ENCODE measurements around the gene VWA5A. TPM values are rescaled to one million over a fixed set of nuclear protein-coding genes. Genes with fewer than 3 reads are reported as not detected.

VWA5A gene
- total RNA-seq, 4 donors from 2014 or later: 17.0 to 22.5 (median 19.9) TPM

DNA sequence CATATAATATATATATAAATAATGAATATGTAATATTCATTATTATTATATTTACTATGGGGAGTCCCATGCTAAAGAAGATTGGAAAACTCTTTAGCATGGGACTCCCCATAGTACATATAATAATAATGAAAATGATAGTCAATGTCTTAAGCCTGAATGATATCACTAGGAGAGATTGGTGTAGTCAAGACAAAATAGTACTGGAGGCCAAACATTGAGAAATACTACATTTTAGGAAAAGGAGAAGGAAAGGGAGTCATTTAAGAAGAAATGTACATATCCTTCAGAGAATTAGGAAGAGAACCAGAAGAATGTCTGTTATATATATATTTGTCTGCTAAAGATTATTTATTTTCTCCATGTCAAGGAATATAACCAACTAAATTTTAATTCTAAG lies 5.0 kb upstream of the VWA5A start:
- H3K4me3 ChIP-seq: no peak overlapping the region
- TF ChIP-seq, protein P1, sequence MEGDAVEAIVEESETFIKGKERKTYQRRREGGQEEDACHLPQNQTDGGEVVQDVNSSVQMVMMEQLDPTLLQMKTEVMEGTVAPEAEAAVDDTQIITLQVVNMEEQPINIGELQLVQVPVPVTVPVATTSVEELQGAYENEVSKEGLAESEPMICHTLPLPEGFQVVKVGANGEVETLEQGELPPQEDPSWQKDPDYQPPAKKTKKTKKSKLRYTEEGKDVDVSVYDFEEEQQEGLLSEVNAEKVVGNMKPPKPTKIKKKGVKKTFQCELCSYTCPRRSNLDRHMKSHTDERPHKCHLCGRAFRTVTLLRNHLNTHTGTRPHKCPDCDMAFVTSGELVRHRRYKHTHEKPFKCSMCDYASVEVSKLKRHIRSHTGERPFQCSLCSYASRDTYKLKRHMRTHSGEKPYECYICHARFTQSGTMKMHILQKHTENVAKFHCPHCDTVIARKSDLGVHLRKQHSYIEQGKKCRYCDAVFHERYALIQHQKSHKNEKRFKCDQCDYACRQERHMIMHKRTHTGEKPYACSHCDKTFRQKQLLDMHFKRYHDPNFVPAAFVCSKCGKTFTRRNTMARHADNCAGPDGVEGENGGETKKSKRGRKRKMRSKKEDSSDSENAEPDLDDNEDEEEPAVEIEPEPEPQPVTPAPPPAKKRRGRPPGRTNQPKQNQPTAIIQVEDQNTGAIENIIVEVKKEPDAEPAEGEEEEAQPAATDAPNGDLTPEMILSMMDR (IDR thresholded peaks at IDR 0.05): no peak
- TF ChIP-seq POLR2A (IDR thresholded peaks at IDR 0.05): no peak
- no peak overlapping the region for H3K27ac ChIP-seq
- peaks cover 0 to 13% (median 0%) of the 10 kb centered on the region in 4 donors for H3K4me1 ChIP-seq
- H3K27me3 ChIP-seq: no peaks in the 10 kb centered on the region
- H3K9me3 ChIP-seq: no peaks in the 10 kb centered on the region
- no peak for DNase-seq (ENCODE audit: low spot score in 2 of 2)
- no peaks in the 10 kb centered on the region for H3K36me3 ChIP-seq

DNA sequence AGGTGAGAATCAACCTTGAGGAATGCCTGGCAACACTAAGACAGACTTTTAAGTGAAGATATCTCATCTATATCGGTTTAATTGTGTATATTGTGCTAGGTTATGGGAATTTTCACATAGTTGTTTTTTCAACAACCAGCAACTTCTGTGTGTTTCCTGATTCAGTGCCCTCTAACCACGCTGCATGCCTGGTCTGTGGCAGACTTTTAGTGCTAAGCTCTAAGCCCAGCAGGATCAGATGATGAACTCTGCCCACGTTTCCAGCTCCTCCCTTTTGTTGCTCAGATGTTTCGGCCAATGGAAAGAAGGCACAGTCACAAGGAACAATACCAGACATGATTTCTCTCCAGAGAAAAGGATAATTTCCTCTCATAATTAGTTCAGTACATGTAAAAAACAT lies 1.4 kb upstream of the VWA5A start:
- Histone ChIP-seq H3K4me1 (peaks cover 0 to 31% (median 2%) of the 10 kb centered on the region in 4 donors), H3K27me3 (no peaks in the 10 kb centered on the region), H3K27ac (no peak overlapping the region), H3K9me3 (no peaks in the 10 kb centered on the region), H3K4me3 (no peak overlapping the region), H3K36me3 (peaks cover 0 to 15% (median 0%) of the 10 kb centered on the region in 3 donors)
- 43 to 52% methylated on average over 4 of the region's 4 CpGs for WGBS, 2 donors
- DNase-seq (ENCODE audit: low spot score in 2 of 2): no peak
- TF ChIP-seq, protein P1 (IDR thresholded peaks at IDR 0.05): no peak
- no peak for TF ChIP-seq EP300 (IDR thresholded peaks at IDR 0.05)
- TF ChIP-seq POLR2A (IDR thresholded peaks at IDR 0.05): no peak

DNA sequence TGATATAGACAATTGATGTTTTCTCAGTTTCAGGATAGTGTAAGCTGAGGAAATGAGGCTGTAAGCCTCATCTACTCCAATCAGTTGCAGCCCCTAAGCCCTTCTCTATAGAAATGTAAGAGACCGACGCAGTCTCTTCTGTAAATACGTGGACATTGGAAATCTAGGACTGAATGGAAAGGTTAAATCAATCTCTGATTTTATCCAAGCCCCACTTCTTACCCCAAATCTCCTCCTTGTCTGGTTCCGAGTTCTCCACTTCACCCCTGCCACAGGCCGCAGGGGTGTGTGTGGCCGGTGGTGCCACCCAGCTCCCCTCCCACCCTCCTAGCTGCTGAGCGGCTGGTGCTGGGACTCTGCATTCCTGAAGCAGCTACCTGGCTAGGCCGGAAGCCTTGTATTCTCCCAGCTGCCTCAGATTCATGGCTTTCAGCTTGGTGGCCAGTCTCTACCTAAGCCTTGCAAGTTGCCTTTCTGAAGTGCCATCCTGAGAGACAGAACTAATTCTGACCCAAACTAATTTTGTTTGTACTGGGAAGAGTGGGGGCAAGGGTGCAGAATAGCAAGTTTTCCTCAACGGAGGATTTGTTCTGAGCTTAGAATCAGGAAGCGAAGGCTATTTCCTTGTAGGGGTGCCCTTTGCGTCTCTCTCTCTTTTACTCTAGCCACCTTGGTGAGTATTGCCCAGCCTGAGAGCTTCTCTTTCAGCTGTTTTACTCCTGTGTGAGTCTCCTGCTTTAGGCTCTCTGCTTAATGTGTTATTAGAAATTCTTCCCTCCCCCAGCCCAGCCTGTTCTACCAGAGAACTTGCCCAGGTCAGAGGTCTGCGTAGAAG lies 749 bp downstream of the VWA5A start:
- H3K27ac ChIP-seq: peak overlapping the region in 3 of 4 donors; percentile 69 to 70 (median 70)
- DNase-seq (ENCODE audit: low spot score in 2 of 2): no peak
- peaks cover 0 to 36% (median 0%) of the 10 kb centered on the region in 3 donors for H3K36me3 ChIP-seq
- H3K27me3 ChIP-seq: no peaks in the 10 kb centered on the region
- 30 to 32% methylated on average over 12 of the region's 12 CpGs for WGBS, 2 donors
- TF ChIP-seq, protein P1 (IDR thresholded peaks at IDR 0.05): no peak
- TF ChIP-seq EP300 (IDR thresholded peaks at IDR 0.05): no peak
- TF ChIP-seq POLR2A (IDR thresholded peaks at IDR 0.05): no peak
- peak overlapping the region; percentile 30 to 62 (median 56) for H3K4me3 ChIP-seq
- no peaks in the 10 kb centered on the region for H3K9me3 ChIP-seq
- H3K4me1 ChIP-seq: peaks cover 0 to 31% (median 2%) of the 10 kb centered on the region in 4 donors

DNA sequence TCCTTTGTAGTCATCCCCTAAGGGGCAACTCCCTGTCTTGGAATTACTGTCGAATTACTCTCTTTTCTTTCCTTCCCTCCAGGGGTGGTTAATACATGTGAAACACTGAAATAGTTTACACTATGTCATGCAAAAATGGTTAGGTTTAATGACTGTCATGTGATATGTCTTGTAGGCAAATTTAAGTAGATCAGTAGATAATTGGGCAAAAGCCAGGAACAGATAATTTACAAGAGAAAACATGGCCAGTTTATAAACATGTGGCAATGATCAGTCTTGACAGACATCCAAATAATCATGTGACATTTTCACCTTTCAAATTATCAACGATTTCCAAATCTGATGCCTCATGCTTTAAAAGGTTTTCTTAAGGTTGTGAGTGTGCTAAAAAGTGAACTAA lies 3.9 kb downstream of the VWA5A start:
- no peak for DNase-seq (ENCODE audit: low spot score in 2 of 2)
- Histone ChIP-seq H3K4me1 (peaks cover 0 to 27% (median 2%) of the 10 kb centered on the region in 4 donors), H3K27me3 (no peaks in the 10 kb centered on the region), H3K27ac (no peak overlapping the region), H3K4me3 (no peak overlapping the region), H3K9me3 (no peaks in the 10 kb centered on the region), H3K36me3 (peaks cover 0 to 67% (median 9%) of the 10 kb centered on the region in 3 donors)
- TF ChIP-seq EP300 (IDR thresholded peaks at IDR 0.05): no peak
- no peak for TF ChIP-seq POLR2A (IDR thresholded peaks at IDR 0.05)
- TF ChIP-seq, protein P1 (IDR thresholded peaks at IDR 0.05): no peak
- WGBS, 2 donors: 68 to 82% methylated on average over 2 of the region's 2 CpGs

DNA sequence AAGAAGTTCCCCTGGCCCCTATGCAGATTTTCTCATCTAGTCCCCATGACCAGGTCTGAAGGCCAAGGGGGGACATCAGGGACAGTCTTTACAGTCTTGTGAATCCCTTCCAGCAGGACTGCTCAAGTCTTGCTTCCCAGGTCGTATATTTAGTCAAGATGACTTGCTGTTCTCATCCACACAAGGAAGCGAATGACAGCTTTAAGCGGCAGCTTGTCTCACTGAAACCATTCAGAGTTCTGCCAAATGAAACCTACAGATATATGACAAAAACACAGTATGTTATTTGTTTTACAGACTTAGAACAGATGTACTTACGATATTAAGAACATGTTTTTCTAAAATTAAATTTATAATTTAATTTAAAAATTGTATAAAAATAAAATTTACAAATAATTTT lies 5.6 kb downstream of the VWA5A start:
- Histone ChIP-seq H3K9me3 (no peaks in the 10 kb centered on the region), H3K27ac (no peak overlapping the region), H3K4me1 (peaks cover 0 to 16% (median 2%) of the 10 kb centered on the region in 4 donors), H3K4me3 (no peak overlapping the region), H3K36me3 (peaks cover 0 to 85% (median 15%) of the 10 kb centered on the region in 3 donors), H3K27me3 (no peaks in the 10 kb centered on the region)
- TF ChIP-seq POLR2A (IDR thresholded peaks at IDR 0.05) (no peak), EP300 (IDR thresholded peaks at IDR 0.05) (no peak)
- TF ChIP-seq, protein P1 (IDR thresholded peaks at IDR 0.05): no peak
- no peak for DNase-seq (ENCODE audit: low spot score in 2 of 2)
- WGBS, 2 donors: 86 to 89% methylated on average over 4 of the region's 4 CpGs

All from tibial nerve (tissue), 4 donors.